Kidney epithelial cell (primary cell): ENCODE data around the gene SLK. TPM values are rescaled to one million over a fixed set of nuclear protein-coding genes. Genes with fewer than 3 reads are reported as not detected.

Source experiments
- DNase-seq: peaks from one replicate; pipeline ENCODE4 v3.0.0-alpha.2; 2010; ENCODE audit warnings: low read depth
- H3K27me3 ChIP-seq: 2 replicates; pipeline ENCODE4 v1.6.0; 2011; ENCODE audit warnings: low read length; ENCODE audit not compliant: control insufficient read depth, insufficient read depth
- H3K36me3 ChIP-seq: 2 replicates; pipeline ENCODE4 v1.5.1; 2011; ENCODE audit warnings: low read length; ENCODE audit not compliant: control insufficient read depth, insufficient read depth
- H3K4me3 ChIP-seq: 2 replicates; pipeline ENCODE4 v1.5.1; 2011; ENCODE audit warnings: low read depth, mild to moderate bottlenecking, control low read depth, low read length
- total RNA-seq: library from RNA; depleted of rRNA; stranded (reverse); fragments of >200 nt; gene quantifications from 2 replicates; pipeline ENCODE4 v1.2.3, GENCODE V29; 2015
- TF ChIP-seq, protein P1 (sequence below): IDR thresholded peaks from 2 replicates; pipeline ENCODE4 v1.5.1; 2011; ENCODE audit warnings: mild to moderate bottlenecking, moderate library complexity, low read length, control low read depth, inconsistent platforms; ENCODE audit not compliant: insufficient read depth, poor library complexity, severe bottlenecking

The SLK gene
- total RNA-seq, 1 donor from 2014 or later = 35.8 TPM

DNA sequence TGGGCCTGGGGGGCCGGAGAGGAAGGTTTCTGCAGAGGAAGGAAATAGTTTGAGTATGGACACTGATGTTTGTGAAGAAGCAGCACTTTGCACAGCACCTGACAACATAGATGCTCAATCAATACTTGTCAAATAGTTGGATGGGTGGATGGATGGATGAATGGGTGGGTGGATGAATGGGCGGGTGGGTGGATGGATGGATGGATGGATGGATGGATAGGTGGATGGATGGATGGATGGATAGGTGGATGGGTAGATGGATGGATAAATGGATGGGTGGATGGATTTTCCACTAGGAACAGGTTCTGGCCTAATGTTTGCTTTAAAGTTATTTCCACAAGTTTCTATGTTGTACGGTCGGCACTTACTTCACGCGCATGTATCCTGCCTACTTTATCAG, 73.4 kb downstream of the SLK start:
- H3K4me3 ChIP-seq = no peak overlapping the region

DNA sequence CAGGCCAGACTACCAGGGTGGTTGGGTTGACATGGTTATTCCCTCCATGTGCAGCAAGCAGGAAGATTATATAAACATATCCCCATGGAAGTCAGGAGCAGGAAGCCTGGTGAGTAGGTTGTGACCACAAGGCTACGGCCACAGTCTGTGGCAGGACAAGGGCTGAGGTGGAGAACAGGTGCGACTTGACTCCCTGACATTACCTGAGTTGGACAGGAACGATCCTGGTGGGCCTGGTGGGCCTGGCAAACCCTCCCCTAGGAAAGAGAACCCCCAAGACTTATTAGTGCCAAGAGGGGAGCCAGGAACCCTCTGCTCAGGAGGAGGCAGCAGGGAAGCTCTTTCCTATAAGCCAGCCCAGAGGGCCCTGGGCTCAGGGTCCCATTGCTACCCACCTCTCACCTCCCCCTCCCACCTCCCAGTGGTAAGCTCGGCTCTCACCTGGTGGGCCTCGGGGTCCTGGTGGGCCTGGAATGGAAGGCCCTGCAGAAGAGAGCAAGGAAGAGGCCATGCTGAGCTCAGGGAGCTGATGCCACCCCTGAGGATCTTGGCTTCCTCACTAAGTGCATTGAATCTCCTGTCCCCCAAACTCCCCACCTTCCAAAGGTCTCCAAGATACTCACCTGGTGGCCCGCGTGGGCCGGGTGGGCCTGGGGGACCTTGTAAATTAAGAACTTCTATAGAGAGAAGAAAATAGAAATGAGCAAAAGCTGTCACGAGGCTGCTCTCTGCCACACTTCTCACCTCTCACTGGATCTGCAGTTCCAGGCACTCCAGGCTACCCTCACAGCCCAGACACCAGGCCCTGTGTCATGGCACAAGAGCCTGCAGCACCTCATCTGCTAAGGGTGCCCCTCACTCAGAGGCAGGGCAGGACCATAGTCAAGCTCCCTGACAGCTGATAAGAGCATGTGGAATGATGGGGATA, 74.2 kb downstream of the SLK start:
- Histone ChIP-seq H3K36me3 (no peaks in the 10 kb centered on the region), H3K27me3 (no peaks in the 10 kb centered on the region), H3K4me3 (no peak overlapping the region)
- TF ChIP-seq, protein P1, sequence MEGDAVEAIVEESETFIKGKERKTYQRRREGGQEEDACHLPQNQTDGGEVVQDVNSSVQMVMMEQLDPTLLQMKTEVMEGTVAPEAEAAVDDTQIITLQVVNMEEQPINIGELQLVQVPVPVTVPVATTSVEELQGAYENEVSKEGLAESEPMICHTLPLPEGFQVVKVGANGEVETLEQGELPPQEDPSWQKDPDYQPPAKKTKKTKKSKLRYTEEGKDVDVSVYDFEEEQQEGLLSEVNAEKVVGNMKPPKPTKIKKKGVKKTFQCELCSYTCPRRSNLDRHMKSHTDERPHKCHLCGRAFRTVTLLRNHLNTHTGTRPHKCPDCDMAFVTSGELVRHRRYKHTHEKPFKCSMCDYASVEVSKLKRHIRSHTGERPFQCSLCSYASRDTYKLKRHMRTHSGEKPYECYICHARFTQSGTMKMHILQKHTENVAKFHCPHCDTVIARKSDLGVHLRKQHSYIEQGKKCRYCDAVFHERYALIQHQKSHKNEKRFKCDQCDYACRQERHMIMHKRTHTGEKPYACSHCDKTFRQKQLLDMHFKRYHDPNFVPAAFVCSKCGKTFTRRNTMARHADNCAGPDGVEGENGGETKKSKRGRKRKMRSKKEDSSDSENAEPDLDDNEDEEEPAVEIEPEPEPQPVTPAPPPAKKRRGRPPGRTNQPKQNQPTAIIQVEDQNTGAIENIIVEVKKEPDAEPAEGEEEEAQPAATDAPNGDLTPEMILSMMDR = no peak
- no peak for DNase-seq

More for the DNA sequence above, 73.4 kb downstream of the SLK start:
- no peaks in the 10 kb centered on the region for H3K27me3 ChIP-seq
- no peak for DNase-seq
- TF ChIP-seq, protein P1 = no peak
- no peaks in the 10 kb centered on the region for H3K36me3 ChIP-seq

DNA sequence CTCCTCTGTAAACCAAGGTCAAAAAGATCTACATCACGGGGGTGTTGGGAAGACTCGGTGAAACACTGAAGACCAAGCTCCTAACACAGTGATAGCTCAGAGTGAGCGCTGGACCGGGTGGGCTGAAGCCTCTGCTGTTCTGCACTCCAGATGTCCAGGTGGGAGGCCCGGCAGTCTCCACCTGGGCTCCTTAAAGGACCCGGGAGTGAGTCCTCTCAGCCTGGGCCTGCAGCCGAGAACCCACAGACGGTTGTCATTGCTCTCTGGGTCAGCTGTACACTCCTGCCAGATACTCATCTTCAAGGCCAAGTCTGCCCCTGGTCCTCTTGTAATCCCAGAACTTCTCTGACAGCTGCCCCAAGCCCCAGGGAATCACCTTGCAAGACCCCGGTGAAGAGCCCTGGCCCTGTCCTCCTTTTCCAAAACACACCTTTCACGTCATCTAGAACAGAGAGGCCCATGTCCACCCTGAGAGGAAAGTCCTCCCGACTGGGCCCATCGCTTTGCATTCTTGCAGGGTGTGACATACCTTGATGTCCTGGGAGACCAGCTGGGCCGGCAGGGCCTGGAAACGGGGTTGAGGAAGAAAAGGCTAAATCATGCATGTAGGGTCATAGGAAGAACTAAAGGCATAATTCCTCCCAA, 75.1 kb downstream of the SLK start:
- TF ChIP-seq, protein P1 = no peak
- no peaks in the 10 kb centered on the region for H3K36me3 ChIP-seq
- no peak overlapping the region for H3K4me3 ChIP-seq
- DNase-seq = no peak
- no peaks in the 10 kb centered on the region for H3K27me3 ChIP-seq

DNA sequence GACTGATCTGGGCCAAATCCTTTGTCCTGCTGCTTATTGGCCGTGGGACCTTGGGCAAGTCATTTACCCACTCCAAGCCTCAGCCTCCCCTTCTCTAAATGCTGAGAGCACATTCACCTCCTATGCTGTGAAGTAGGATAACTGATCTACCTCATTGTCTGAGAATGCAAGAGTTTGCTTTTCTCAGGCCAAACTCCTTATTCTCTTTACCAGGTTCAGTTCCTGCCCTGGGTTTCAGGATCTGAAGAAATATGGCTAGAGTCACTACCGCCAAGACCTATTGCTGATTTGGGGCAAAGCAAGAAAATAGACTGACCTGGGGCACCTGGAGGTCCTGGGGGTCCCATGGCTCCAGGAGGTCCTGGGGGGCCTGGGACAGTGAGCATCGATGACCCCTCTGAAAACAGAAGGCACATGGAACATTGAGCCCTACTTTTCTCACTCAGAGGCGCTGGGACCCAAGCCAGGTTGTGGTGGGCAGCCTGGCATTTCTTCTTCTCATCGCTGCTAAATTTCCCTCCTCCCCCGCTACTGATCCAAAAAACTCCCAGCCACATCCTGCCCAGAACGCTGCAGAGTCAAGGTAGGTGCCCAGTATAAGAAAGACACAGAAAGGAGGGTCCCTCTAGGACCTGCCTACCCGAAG, 76.4 kb downstream of the SLK start:
- Histone ChIP-seq H3K36me3 (no peaks in the 10 kb centered on the region), H3K4me3 (no peak overlapping the region), H3K27me3 (no peaks in the 10 kb centered on the region)
- no peak for DNase-seq
- TF ChIP-seq, protein P1 = no peak

DNA sequence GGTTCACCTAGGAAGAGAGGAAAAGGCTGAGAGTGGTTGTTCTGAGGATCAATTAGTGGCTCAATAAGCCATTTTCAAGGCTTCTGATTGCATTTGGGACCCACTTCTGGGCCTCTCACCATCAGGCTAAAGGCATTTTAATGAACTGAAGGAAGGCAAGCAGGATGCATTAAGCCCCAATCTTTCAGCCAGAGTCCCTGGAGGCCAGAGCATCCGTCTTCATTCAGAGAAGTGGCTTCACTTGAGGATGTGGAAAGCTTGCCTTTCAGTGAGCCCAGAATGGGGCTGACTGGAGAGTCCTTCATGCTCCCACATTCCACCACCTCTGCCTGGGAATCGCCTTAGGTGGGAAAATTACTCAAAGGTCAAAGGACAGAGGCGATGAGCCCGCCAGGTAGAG, 76.9 kb downstream of the SLK start:
- no peak for DNase-seq

More for the DNA sequence above, 76.9 kb downstream of the SLK start:
- Histone ChIP-seq H3K4me3 (no peak overlapping the region), H3K27me3 (no peaks in the 10 kb centered on the region), H3K36me3 (no peaks in the 10 kb centered on the region)
- TF ChIP-seq, protein P1 = no peak
